Vagina (tissue), 2 donors: Measurements from ENCODE around the gene SFMBT2. TPM values are rescaled to one million over a fixed set of nuclear protein-coding genes. Genes with fewer than 3 reads are reported as not detected.

Experiments used
- DNase-seq, 2 donors: peaks; one replicate each; pipeline ENCODE4 v3.0.0-alpha.2; 2017; ENCODE audit errors: extremely low spot score in 2 of 2
- H3K27ac ChIP-seq: fragments of 200-600 bp; sonication (generic); one replicate; pipeline ENCODE4 v1.5.1; 2019
- H3K27me3 ChIP-seq: fragments of 200-600 bp; sonication (generic); one replicate; pipeline ENCODE4 v1.5.1; 2019
- H3K36me3 ChIP-seq, 2 donors: fragments of 200-600 bp; sonication (generic); one replicate each; pipeline ENCODE4 v1.5.1; 2017 to 2019
- H3K4me1 ChIP-seq: fragments of 200-600 bp; sonication (generic); one replicate; pipeline ENCODE4 v1.5.1; 2019
- H3K4me3 ChIP-seq, 2 donors: fragments of 200-600 bp; sonication (generic); 1 replicate in 1 of 2; 2 replicates in 1 of 2; pipeline ENCODE4 v1.5.1; 2016 to 2019
- H3K9me3 ChIP-seq: fragments of 200-600 bp; sonication (generic); one replicate; pipeline ENCODE4 v1.5.1; 2019
- CTCF ChIP-seq, 3 experiments: fragments of 450-650 bp in 2 of 3; fragments of 200-600 bp in 1 of 3; sonication (generic) in 1 of 3; IDR thresholded peaks; one replicate each; pipeline ENCODE4 v1.5.1; 2017 to 2019; ENCODE audit warnings: antibody characterized with exemption in 3 of 3, mild to moderate bottlenecking in 2 of 3, moderate library complexity in 2 of 3
- POLR2A ChIP-seq, 2 donors: fragments of 450-650 bp; IDR thresholded peaks; one replicate each; pipeline ENCODE4 v1.6.1; 2017; ENCODE audit warnings: antibody characterized with exemption in 2 of 2, mild to moderate bottlenecking in 2 of 2, moderate library complexity in 2 of 2
- POLR2AphosphoS5 ChIP-seq, 2 donors: sonication (generic); formaldehyde crosslinking; IDR thresholded peaks; one replicate each; pipeline ENCODE4 v1.9.0; 2017; ENCODE audit warnings: antibody characterized with exemption in 2 of 2, mild to moderate bottlenecking in 2 of 2, low read depth in 1 of 2; ENCODE audit not compliant: insufficient read depth in 1 of 2
- intact Hi-C: fragments of 100-400 bp; cut with DNase I; formaldehyde crosslinking; loops from one replicate; pipeline ENCODE4 v1.15.1; 2023
- total RNA-seq: library from RNA; depleted of rRNA; stranded (reverse); fragments of >200 nt; gene quantifications from one replicate; pipeline ENCODE4 v1.2.3, GENCODE V29; 2016

Gene SFMBT2
- total RNA-seq, 1 donor from 2014 or later = 12.5 TPM

GRCh38 chr10:7135188-7135587 is 275.6 kb downstream of the SFMBT2 start:
- no peak for DNase-seq
- intact Hi-C loops = no loop called here
- Histone ChIP-seq H3K27ac (no peak overlapping the region), H3K27me3 (no peaks in the 10 kb centered on the region), H3K4me1 (no peaks in the 10 kb centered on the region), H3K36me3 (no peaks in the 10 kb centered on the region), H3K4me3 (no peak overlapping the region), H3K9me3 (no peaks in the 10 kb centered on the region)
- TF ChIP-seq POLR2A (IDR thresholded peaks at IDR 0.05) = no peak

- DNase-seq = no peak
- intact Hi-C loops = no loop called here
- Histone ChIP-seq H3K36me3 (no peaks in the 10 kb centered on the region), H3K27ac (no peak overlapping the region), H3K4me3 (no peak overlapping the region), H3K27me3 (no peaks in the 10 kb centered on the region), H3K9me3 (no peaks in the 10 kb centered on the region), H3K4me1 (no peaks in the 10 kb centered on the region)
- TF ChIP-seq POLR2AphosphoS5 (IDR thresholded peaks at IDR 0.05; ENCODE audit: insufficient read depth in 1 of 2, low read depth in 1 of 2) = no peak
- no peak for TF ChIP-seq POLR2A (IDR thresholded peaks at IDR 0.05)
- TF ChIP-seq CTCF (IDR thresholded peaks at IDR 0.05) = no peak
Observed at GRCh38 chr10:7134448-7134847, 276.4 kb downstream of the SFMBT2 start.

- Histone ChIP-seq H3K9me3 (no peaks in the 10 kb centered on the region), H3K27me3 (no peaks in the 10 kb centered on the region), H3K4me1 (no peaks in the 10 kb centered on the region), H3K27ac (no peak overlapping the region), H3K4me3 (no peak overlapping the region), H3K36me3 (no peaks in the 10 kb centered on the region)
- DNase-seq = no peak
- intact Hi-C loops = no loop called here
- TF ChIP-seq CTCF (IDR thresholded peaks at IDR 0.05) (no peak), POLR2AphosphoS5 (IDR thresholded peaks at IDR 0.05; ENCODE audit: insufficient read depth in 1 of 2, low read depth in 1 of 2) (no peak), POLR2A (IDR thresholded peaks at IDR 0.05) (no peak)
Observed at GRCh38 chr10:7133958-7134357, 276.9 kb downstream of the SFMBT2 start.

GRCh38 chr10:7133278-7133677 is 277.6 kb downstream of the SFMBT2 start:
- Histone ChIP-seq H3K36me3 (no peaks in the 10 kb centered on the region), H3K4me3 (no peak overlapping the region), H3K9me3 (no peaks in the 10 kb centered on the region), H3K4me1 (no peaks in the 10 kb centered on the region), H3K27me3 (no peaks in the 10 kb centered on the region), H3K27ac (no peak overlapping the region)
- no peak for DNase-seq
- intact Hi-C loops = no loop called here
- TF ChIP-seq CTCF (IDR thresholded peaks at IDR 0.05) (no peak), POLR2AphosphoS5 (IDR thresholded peaks at IDR 0.05; ENCODE audit: insufficient read depth in 1 of 2, low read depth in 1 of 2) (no peak), POLR2A (IDR thresholded peaks at IDR 0.05) (no peak)

GRCh38 chr10:7130191-7130911 is 280.5 kb downstream of the SFMBT2 start:
- no peaks in the 10 kb centered on the region for H3K4me1 ChIP-seq
- no peaks in the 10 kb centered on the region for H3K9me3 ChIP-seq
- intact Hi-C loops = no loop called here
- no peak for DNase-seq
- no peak for TF ChIP-seq CTCF (IDR thresholded peaks at IDR 0.05)
- no peak for TF ChIP-seq POLR2AphosphoS5 (IDR thresholded peaks at IDR 0.05; ENCODE audit: insufficient read depth in 1 of 2, low read depth in 1 of 2)
- no peak for TF ChIP-seq POLR2A (IDR thresholded peaks at IDR 0.05)
- no peak overlapping the region for H3K27ac ChIP-seq
- H3K4me3 ChIP-seq = no peak overlapping the region
- H3K36me3 ChIP-seq = no peaks in the 10 kb centered on the region
- H3K27me3 ChIP-seq = no peaks in the 10 kb centered on the region
